Hepatocyte (in vitro differentiated cells): ENCODE measurements around the gene OR6V1. TPM values are rescaled to one million over a fixed set of nuclear protein-coding genes. Genes with fewer than 3 reads are reported as not detected.

Experiments used
- DNase-seq: peaks from one replicate; pipeline ENCODE4 v3.0.0-alpha.2; 2016; ENCODE audit warnings: low spot score
- H2AFZ ChIP-seq: fragments of 200-600 bp; sonication (generic); 2 replicates; pipeline ENCODE4 v1.6.0; 2016; ENCODE audit warnings: antibody characterized with exemption, mild to moderate bottlenecking
- H3K27ac ChIP-seq: fragments of 200-600 bp; sonication (generic); 2 replicates; pipeline ENCODE4 v1.5.1; 2016; ENCODE audit warnings: mild to moderate bottlenecking
- H3K27me3 ChIP-seq: fragments of 200-600 bp; sonication (generic); 2 replicates; pipeline ENCODE4 v1.6.1; 2016
- H3K36me3 ChIP-seq: fragments of 200-600 bp; sonication (generic); replicated peaks from 2 replicates; pipeline ENCODE4 v1.5.1; 2016; ENCODE audit warnings: low read depth; ENCODE audit not compliant: insufficient read depth
- H3K4me1 ChIP-seq: fragments of 200-600 bp; sonication (generic); 2 replicates; pipeline ENCODE4 v1.5.1; 2016; ENCODE audit warnings: mild to moderate bottlenecking, moderate library complexity; ENCODE audit not compliant: insufficient read depth
- H3K4me2 ChIP-seq: fragments of 200-600 bp; sonication (generic); 2 replicates; pipeline ENCODE4 v1.6.0; 2016
- H3K4me3 ChIP-seq: fragments of 200-600 bp; sonication (generic); 2 replicates; pipeline ENCODE4 v1.5.1; 2016; ENCODE audit warnings: mild to moderate bottlenecking
- H3K79me2 ChIP-seq: fragments of 200-600 bp; sonication (generic); 2 replicates; pipeline ENCODE4 v1.6.0; 2017; ENCODE audit warnings: mild to moderate bottlenecking
- H3K9me2 ChIP-seq: fragments of 200-600 bp; sonication (generic); replicated peaks from 2 replicates; pipeline ENCODE4 v1.6.0; 2017; ENCODE audit warnings: mild to moderate bottlenecking; ENCODE audit not compliant: insufficient read depth
- H3K9me3 ChIP-seq: fragments of 200-600 bp; sonication (generic); 2 replicates; pipeline ENCODE4 v1.5.1; 2016; ENCODE audit warnings: low read depth, mild to moderate bottlenecking
- H4K20me1 ChIP-seq: fragments of 200-600 bp; sonication (generic); 2 replicates; pipeline ENCODE4 v1.6.0; 2016; ENCODE audit warnings: mild to moderate bottlenecking; ENCODE audit not compliant: insufficient read depth, poor library complexity, severe bottlenecking
- CTCF ChIP-seq: fragments of 200-600 bp; sonication (generic); IDR thresholded peaks from 2 replicates; pipeline ENCODE4 v1.5.1; 2016; ENCODE audit warnings: antibody characterized with exemption, mild to moderate bottlenecking; ENCODE audit not compliant: poor library complexity
- EZH2 ChIP-seq: fragments of 200-600 bp; sonication (generic); IDR thresholded peaks from 2 replicates; pipeline ENCODE4 v1.6.1; 2016; ENCODE audit warnings: antibody characterized with exemption, mild to moderate bottlenecking, borderline replicate concordance
- EZH2phosphoT487 ChIP-seq: fragments of 200-600 bp; sonication (generic); IDR thresholded peaks from one replicate; pipeline ENCODE4 v1.6.1; 2018; ENCODE audit warnings: antibody characterized with exemption, mild to moderate bottlenecking, low read depth, moderate library complexity; ENCODE audit not compliant: unreplicated experiment, severe bottlenecking
- WGBS: methylation state at CpG from one replicate; pipeline ENCODE4 v1.1.6; 2016; ENCODE audit warnings: low lambda C conversion rate; ENCODE audit errors: missing lambda C conversion rate; 5-methylcytosine and 5-hydroxymethylcytosine counted together
- polyA plus RNA-seq: library from polyadenylated mRNA; unstranded; fragments of >200 nt; fragmentation: Nextera tagmentation; extraction: Ambion mirVana; gene quantifications from 2 replicates; pipeline ENCODE4 v1.2.1, GENCODE V29; 2016
- total RNA-seq: library from RNA; depleted of rRNA; stranded (reverse); fragments of >200 nt; gene quantifications from 2 replicates; pipeline ENCODE4 v1.2.3, GENCODE V29; 2014

The OR6V1 gene
- total RNA-seq (not detected in 2 replicates), polyA plus RNA-seq (0.34 TPM in 1 of 2 replicates, not detected in the other)

- Histone ChIP-seq H3K4me2 (no peak within 1 kb of the TSS), H3K9me2 (no peaks in the 10 kb centered on the region), H3K79me2 (no peaks in the 10 kb centered on the region), H4K20me1 (no peaks in the 10 kb centered on the region), H3K4me3 (no peak within 1 kb of the TSS), H3K9me3 (no peaks in the 10 kb centered on the region), H3K36me3 (no peaks in the 10 kb centered on the region), H3K4me1 (peaks cover 7% of the 10 kb centered on the region), H3K27me3 (no peaks in the 10 kb centered on the region), H3K27ac (no peak within 1 kb of the TSS), H2AFZ (no peak within 1 kb of the TSS)
- no peak for DNase-seq
- WGBS = 90% methylated on average over 4 of the region's 4 CpGs
- TF ChIP-seq CTCF (no peak), EZH2phosphoT487 (no peak), EZH2 (no peak)
Measured at GRCh38 chr7:143052041-143052440, at the start of gene OR6V1. Gene OR6V1, plus strand, starts transcription at chr7:143052341. Its CDS starts 0 bp downstream, at chr7:143052341.

- Histone ChIP-seq H3K4me3 (no peak overlapping the region), H4K20me1 (no peaks in the 10 kb centered on the region), H3K4me1 (no peaks in the 10 kb centered on the region), H3K27me3 (peaks cover 6% of the 10 kb centered on the region), H3K27ac (no peak overlapping the region), H3K79me2 (no peaks in the 10 kb centered on the region), H3K36me3 (no peaks in the 10 kb centered on the region), H3K4me2 (peak overlapping the region; percentile 57), H3K9me3 (no peaks in the 10 kb centered on the region), H3K9me2 (no peaks in the 10 kb centered on the region), H2AFZ (peak overlapping the region; percentile 45)
- WGBS = 84% methylated on average over 5 of the region's 5 CpGs
- peak; percentile 33 for DNase-seq
- no peak for TF ChIP-seq CTCF
- TF ChIP-seq EZH2phosphoT487 = no peak
- TF ChIP-seq EZH2 = no peak
Measured at GRCh38 chr7:143002898-143003297, 49.2 kb upstream of the OR6V1 start.

- Histone ChIP-seq H3K27me3 (peaks cover 6% of the 10 kb centered on the region), H3K9me2 (no peaks in the 10 kb centered on the region), H3K27ac (no peak overlapping the region), H3K79me2 (no peaks in the 10 kb centered on the region), H2AFZ (peak overlapping the region; percentile 45), H3K4me2 (peak overlapping the region; percentile 57), H3K9me3 (no peaks in the 10 kb centered on the region), H3K36me3 (no peaks in the 10 kb centered on the region), H3K4me1 (no peaks in the 10 kb centered on the region), H4K20me1 (no peaks in the 10 kb centered on the region), H3K4me3 (no peak overlapping the region)
- DNase-seq = peak; percentile 59
- WGBS = 42% methylated on average over 6 of the region's 6 CpGs
- TF ChIP-seq CTCF = peak; percentile 74
- TF ChIP-seq EZH2 = no peak
- no peak for TF ChIP-seq EZH2phosphoT487
Measured at GRCh38 chr7:143003393-143004051, 48.6 kb upstream of the OR6V1 start.
